ENCODE measurements around the gene CADM2.

Gene CADM2

GRCh38 chr3:84959470-84960271 is 882 bp downstream of the CADM2 start:
- H3K4me3 ChIP-seq (ENCODE audit: low read depth, low read length): peak overlapping the region; percentile 58
- TF ChIP-seq CTCF (IDR thresholded peaks at IDR 0.05; ENCODE audit: low read depth, low read length, missing control alignments): no peak
- in situ Hi-C loops (cut with HindIII; ENCODE audit: low sequenced_read_pairs): no loop called here
- no peak for DNase-seq (ENCODE audit: low read depth)

- H3K4me3 ChIP-seq (ENCODE audit: low read depth, low read length): no peak overlapping the region
- TF ChIP-seq CTCF (IDR thresholded peaks at IDR 0.05; ENCODE audit: low read depth, low read length, missing control alignments): no peak
- DNase-seq (ENCODE audit: low read depth): no peak
- in situ Hi-C loops (cut with HindIII; ENCODE audit: low sequenced_read_pairs): no loop called here
These were observed 1.8 kb downstream of the CADM2 start for GRCh38 chr3:84960581-84960980.

- TF ChIP-seq CTCF (IDR thresholded peaks at IDR 0.05; ENCODE audit: low read depth, low read length, missing control alignments): no peak
- peak overlapping the region; percentile 16 for H3K4me3 ChIP-seq (ENCODE audit: low read depth, low read length)
- in situ Hi-C loops (cut with HindIII; ENCODE audit: low sequenced_read_pairs): no loop called here
- no peak for DNase-seq (ENCODE audit: low read depth)
These were observed 2.2 kb downstream of the CADM2 start for GRCh38 chr3:84961011-84961410.

GRCh38 chr3:84961521-84962255 is 2.9 kb downstream of the CADM2 start:
- TF ChIP-seq CTCF (IDR thresholded peaks at IDR 0.05; ENCODE audit: low read depth, low read length, missing control alignments): no peak
- DNase-seq (ENCODE audit: low read depth): no peak
- peak overlapping the region; percentile 16 for H3K4me3 ChIP-seq (ENCODE audit: low read depth, low read length)
- in situ Hi-C loops (cut with HindIII; ENCODE audit: low sequenced_read_pairs): no loop called here

- DNase-seq (ENCODE audit: low read depth): no peak
- in situ Hi-C loops (cut with HindIII; ENCODE audit: low sequenced_read_pairs): no loop called here
- TF ChIP-seq CTCF (IDR thresholded peaks at IDR 0.05; ENCODE audit: low read depth, low read length, missing control alignments): no peak
- H3K4me3 ChIP-seq (ENCODE audit: low read depth, low read length): no peak overlapping the region
These were observed 3.6 kb downstream of the CADM2 start for GRCh38 chr3:84962415-84962814.

GRCh38 chr3:84963137-84963536 is 4.3 kb downstream of the CADM2 start:
- H3K4me3 ChIP-seq (ENCODE audit: low read depth, low read length): no peak overlapping the region
- in situ Hi-C loops (cut with HindIII; ENCODE audit: low sequenced_read_pairs): no loop called here
- no peak for TF ChIP-seq CTCF (IDR thresholded peaks at IDR 0.05; ENCODE audit: low read depth, low read length, missing control alignments)
- DNase-seq (ENCODE audit: low read depth): no peak
